ENCODE results near the gene OGA.
A peak's percentile ranks its signal among the peaks of the same experiment; 100 is the strongest.

OGA gene

DNA sequence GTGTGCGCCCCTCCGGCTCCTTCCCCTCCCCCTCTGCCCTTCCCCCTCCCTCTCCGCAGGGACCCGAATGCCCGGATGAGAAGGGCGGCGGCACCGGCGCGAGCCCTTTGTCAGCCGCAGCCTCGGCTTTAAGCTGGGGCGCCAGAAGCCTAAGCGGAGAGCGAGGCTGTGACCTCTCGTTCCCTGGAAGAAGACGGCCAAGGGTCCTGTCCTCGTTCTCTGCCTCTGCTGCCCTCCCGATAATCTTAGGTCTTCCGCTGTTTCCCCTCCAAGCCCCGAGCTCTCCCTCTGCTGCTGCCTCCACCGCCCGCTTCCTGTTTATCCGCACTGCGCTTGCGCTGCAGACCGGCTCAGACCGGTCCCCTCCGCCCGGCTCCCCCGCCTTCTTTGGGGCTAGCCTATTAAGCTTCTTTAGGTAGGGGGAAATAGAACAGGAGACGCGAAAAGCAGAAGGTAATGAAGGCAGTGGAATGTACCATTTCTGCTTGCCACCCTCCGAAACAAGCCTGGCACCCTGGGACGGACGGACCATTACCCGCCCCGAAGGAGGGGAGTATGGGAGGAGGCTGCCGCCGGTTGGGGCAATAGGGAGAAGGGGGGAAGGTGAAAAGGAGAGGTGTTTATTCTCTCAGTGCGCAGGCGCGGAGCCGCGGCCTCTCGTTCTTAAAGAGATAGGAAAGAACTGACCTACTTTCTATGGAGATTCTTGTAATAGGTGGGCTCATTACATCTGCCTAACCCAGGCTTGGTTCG, at the start of gene OGA:
Gene OGA (minus strand): TSS at position 326 of the 753 bp plus-strand sequence. CDS start 422 bp downstream, outside the sequence.
- DNase-seq = peak; percentile 99

DNA sequence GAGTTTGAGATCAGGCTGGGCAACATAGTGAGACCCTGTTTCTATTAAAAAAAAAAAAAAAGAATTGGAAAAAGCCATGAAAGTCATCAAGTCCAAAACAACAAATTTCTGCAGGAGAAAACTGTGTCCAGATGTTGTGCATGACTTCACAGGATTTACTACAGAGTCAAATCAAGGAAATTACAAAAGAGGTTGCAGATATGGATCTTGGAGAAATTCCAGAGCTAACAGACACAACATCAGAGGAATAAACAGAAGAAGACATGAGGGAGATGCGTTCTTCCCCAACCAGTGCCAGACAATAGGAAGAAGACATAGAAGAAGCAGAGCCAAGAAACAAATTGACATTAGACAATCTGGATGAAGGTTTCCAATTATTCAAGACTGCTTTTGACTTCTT, 49.7 kb upstream of the OGA start:
- no peak for DNase-seq

DNA sequence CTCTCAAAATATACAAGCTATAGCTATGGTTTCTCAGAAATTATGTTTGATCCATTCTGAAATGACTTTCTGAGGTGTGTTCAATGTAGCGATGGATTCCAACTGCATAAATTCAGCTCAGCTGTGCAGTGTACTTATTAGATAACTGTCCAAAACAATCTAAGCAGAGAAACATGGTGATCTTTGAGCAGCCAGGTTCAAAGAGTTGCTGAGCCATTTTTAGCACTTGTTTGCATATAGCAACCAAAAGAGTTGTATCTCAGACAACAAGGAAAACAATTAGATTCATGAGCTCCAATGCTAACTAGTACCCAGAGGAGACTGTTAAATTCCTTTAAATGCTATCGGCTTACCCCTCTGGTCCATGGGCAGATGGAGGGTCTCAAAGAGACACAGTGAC, 41.3 kb upstream of the OGA start:
- DNase-seq = no peak

DNA sequence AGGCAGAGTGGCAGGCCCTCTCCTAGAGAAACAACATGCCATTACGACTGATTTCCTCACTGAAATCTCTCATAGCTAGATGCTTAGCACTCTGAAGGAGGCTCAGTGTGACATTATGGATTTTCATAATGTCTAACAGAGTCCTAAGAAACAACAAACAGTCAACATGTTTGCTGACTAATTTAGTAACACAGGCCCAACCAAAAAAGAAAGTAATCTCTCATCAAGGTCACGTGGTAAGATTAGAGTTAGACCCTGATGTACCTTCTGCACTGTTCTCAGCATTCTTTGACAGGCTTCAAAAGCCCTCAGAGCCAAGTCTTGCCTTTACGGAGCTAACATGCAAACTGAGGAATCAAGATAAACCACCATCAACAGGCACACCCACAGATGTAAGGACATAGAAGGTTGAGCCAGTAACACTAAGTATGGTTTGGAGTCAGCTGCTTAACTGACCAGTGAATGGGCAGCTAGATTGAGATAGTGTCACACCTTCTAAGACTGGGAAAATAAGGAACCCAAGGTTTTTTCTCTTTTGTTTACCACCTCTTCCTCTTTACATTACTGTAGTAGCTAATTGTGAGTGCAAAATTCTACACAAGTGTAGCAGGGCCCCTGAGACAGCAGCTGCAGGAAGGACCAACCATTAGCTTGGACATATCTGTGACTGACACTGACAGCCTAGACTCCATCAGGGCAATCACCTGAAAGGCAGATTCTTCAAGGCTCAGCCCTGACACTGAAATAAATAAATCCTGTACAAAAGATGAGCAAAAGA, 40.7 kb upstream of the OGA start:
- no peak for DNase-seq

DNA sequence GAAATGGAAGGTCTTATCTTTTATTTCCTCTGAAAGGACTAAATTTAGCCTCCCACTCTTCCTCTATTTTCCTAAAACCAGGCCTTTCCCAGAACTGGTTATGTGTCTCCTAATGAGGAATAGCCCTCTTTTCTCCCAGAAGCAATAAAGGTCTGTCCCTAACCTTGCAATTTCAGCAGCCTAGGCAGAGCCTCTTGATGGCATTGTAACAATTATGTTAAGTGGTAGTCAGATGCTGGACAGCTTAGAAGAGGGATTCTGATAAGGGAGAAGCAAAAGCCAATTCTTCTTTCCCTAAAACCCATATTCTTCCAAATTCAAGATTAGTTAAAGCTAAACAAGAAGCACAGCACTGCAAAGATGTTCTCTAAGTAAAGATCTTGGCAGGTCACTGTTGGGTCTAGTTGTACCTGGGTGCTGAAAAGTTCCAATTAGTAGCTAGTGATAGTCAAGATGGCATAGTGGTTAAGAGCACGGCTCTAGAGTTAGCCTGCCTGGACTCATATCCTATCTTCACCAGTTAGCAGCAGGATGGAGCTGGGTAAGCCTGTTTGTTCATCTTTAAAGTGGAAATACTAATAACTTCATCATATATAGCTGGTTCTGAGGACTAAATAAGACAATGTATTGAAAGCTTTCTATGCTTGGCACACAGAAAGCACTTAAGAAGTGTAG, 39.7 kb upstream of the OGA start:
- no peak for DNase-seq

DNA sequence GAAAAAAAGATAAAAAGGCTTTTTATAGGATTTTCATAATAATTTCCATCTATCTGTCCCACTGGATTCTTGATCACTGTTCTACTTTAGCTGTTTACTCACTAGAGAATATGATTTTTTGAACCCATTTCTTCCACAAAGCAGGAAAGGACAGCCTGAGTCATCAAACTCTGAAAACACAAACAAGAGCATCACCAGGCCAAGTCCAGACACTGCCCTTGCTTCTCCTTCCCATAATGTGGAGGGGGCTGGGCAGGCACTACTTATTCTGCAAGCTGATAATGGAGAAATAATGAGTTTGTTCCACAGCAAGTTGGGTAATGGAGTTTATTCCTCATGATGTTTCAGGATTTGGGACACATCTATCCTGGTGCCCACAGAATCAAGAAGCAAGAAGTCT, 38.4 kb upstream of the OGA start:
- no peak for DNase-seq

DNA sequence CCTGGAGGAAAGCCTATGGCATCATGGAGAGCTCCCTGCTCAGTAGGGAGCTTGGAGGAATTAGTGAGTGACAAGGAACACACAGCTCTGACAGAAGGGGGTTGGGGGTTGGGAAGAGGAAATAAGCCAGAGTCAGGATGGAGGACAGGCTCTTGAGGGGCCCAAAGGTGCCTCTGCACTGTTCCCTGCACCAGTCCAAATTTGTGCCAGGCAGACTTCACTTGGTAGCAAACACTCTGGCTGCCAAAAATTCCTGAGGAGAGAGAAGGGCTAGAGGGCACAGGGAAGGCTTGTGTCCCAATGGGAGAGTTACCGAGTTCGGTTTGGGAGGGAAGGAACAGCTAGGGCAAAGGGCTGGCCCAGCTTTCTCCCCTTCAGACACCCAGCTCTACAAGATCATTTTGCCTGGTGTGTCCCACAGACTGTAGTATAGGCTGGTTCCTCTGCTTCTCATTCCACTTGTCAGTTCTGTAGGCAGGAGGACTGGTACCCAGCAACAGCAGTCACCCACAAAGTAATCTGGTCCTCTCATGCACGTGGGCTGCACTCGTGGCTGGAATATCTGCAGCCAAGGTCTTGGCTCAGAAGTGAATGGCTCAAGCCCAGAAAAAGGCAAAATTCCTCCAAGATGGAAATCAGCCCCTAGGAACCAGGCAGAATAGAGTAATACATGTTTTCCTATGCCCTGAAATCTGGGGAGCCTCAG, 33.3 kb upstream of the OGA start:
- DNase-seq = no peak

DNA sequence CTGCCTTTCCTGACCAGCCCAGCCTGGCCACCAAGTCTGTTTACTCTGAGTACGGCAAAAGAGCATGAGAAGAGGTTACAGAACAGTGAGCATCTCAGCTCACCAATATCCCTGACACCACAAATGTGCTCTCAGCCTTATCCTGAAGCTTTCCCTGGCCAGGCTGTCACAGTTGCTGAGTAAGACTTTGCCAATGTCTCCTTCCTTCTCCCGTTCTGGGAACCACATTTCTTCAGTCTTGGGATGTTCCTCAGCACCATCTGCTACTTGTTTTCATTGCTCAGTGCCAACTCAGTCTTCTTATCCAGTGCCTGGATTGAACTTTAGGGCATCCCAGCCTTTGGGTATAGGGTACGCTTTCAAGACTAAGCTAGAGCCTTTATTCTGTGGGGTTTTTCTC, 32.5 kb upstream of the OGA start:
- no peak for DNase-seq

DNA sequence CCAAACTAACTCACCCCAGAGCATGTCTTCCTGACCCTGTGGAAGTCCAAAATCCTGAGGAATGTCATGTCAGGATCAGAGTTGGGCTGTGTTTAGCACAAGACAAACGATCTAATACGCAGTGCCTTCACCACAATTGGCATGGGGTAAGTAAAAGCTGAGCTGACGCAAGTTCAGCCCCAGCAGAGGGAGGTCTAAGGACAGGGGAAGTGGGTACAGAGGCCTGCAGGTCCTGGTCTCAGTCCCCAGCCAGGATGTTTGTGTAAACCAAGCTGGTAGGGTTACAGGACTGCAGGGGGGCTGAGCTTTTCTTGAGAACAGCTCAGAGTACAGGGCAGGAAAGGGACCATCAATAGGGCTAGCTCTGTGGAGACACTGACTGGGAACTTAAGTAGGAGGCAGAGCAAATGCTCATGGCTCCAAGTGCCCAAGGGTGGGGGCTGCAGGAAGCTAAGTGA, 30.7 kb upstream of the OGA start:
- no peak for DNase-seq

DNA sequence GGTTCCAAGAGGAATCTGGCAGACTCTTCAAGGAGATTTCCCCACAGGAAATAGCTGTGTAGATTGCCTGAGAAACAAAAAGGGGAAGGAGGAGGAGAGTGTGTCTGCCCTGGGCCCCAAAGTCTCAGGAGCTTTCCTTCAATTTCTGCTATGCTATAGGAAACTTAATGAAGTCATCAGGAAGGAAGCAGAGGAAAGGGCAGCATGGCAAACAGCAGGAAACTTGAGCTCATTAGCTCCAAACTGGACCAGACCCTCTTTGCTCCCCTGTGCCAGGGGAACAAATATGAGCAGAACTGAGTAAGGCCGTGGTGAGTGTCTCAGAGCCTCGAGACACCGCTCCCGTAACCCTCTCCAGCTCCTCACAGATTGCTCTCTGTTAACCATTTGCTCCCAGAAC, 30.2 kb upstream of the OGA start:
- DNase-seq = no peak

DNA sequence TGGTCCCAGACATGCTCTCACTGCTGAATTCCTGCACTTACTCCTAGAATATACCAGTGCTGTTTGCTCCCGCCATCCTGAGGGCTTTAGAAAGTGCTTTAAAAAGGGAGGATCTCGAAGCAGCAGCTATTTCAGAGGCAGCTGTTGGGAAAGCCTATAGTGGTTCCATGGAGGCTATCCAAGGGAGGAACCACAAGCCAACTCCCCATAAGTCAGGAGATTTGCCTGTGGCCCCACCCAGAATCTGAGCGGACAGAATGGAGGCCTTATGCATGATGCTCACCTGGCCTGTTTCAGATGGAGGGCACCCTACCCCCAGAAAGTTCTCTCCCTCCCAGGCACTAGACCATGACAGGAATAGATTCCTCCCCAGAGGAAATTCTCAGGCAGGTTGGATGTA, 27.6 kb upstream of the OGA start:
- DNase-seq = no peak

DNA sequence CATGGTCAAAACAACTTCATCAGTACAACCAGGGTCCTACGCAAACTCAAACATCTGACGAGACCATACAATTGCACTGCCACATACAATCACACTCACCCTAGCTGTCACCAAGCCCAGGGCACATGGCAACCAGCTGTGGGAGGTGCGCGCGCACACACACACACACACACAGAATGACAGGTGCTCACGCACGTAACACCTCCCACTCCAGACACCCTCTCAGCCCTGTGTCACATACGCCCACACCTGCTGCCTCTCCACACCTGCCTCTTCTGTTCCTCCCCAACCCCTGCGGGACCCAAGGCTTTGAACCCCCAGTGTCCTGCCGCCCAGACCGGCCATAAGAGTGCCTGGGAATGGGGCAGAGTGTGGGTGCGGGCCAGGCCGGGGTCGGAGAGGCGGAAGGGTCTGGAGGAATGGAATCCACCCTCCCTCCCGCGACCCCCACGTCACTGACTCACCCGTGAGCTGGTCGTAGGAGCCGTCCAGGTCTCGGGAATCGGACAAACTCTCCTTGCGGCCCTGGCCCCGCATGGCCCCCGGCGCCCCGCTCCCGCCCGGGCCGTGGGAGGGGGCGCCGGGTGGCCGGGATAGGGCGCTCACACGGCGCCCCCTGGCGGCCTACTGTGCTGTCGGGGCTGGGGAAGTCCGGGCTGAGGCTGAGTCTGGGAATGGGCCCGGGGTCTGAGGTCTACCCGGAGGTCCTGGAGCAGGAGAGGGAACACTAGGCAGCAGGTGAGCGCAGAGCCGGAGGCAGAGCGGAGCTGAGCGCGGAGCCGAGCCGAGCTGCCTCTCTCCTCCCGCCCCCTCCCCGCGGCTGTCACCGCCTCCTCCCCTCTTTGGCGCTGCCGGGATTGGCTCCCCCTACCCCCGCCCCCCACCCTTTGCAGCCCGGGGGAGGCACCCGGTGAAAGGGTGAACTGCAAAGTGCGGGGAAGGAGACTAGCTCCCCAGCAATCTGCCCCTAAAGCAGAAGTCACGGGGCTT, 25.1 kb upstream of the OGA start, which contains the start of gene KCNIP2:
Gene KCNIP2 (minus strand): TSS at position 769 of the 990 bp plus-strand sequence. CDS start 232 bp downstream, at position 537.
- DNase-seq = peak; percentile 44

DNA sequence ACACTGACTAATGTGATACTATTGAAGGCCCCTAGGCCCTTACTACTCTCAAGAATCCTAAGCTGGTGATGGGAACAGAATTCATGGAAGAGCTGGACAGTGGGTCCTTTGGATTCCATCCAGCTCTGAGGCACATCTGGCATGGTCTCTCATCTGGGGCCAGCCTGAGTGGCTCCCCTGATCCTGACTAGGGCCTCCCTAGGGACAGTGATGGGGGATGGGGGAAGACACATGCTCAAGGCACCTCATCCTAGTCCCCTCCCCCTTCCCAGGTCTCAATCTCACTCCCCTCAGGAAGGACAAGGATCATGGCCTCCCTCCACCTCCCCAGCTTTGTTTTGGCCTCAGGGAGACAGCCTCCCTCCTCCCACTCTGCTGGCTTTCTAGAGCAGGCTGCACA, 23.6 kb upstream of the OGA start:
- no peak for DNase-seq

DNA sequence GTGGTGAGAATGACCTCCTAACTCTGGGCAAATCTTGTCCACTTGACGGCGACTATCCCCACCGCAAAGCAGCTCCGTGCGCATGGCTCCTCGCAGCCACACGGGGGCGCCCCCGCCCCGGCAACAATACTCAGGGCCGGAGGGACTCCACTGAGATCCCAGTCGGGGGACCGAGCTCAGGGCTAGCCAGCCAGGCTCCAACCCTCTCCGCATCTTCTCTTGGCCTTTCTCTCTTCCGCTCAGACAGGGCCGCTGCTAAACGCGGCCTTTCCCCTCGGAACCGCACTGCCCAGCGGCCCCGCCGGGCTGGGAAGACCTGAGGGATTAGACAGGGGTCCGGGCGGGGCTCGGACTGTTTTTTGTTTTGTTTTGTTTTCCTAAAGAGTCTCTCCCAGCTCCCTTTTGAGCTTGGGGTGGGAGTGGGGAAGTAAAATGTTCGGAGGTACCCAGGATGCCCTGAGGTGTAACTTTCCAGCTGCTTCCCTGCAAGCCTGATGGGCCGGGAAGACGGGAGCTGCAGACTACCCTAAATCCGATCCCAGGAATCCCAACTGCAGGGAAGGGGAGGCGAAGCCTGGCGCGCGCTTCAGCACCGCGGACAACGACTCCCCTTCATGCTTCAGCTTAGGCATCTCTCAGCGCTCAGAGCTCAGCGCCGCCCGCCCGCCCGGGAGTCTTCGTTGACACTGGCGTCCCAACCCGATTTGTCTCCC, 22.7 kb upstream of the OGA start:
- peak; percentile 78 for DNase-seq

DNA sequence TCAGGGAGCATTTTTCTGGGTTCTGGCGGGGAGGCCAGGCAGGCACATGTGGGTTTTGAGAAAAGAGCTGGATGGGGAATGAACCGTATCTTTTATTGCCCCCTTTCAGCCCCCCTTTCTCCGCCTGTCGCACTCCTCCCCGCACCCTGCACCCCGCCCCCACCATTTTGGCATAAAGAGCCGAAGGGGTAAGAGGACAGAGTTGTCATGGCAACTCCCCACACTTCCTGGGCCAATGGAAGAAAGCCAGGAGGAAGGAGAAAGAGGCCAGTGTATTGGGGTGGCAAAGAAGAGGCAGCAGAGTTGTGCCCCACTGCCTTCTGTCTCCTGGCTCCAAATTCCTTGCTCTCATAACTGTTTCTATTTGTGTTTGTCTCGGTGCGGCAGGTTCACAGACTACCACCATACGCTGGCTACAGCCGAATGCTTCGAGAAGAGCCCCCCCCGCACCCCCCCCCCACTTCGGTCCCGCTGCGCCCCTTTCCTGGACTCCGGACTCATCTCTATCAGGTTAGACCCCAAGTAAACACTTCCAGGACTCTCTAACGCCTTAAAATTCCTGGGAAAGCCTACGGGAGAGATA, 21.9 kb upstream of the OGA start:
- DNase-seq = no peak

DNA sequence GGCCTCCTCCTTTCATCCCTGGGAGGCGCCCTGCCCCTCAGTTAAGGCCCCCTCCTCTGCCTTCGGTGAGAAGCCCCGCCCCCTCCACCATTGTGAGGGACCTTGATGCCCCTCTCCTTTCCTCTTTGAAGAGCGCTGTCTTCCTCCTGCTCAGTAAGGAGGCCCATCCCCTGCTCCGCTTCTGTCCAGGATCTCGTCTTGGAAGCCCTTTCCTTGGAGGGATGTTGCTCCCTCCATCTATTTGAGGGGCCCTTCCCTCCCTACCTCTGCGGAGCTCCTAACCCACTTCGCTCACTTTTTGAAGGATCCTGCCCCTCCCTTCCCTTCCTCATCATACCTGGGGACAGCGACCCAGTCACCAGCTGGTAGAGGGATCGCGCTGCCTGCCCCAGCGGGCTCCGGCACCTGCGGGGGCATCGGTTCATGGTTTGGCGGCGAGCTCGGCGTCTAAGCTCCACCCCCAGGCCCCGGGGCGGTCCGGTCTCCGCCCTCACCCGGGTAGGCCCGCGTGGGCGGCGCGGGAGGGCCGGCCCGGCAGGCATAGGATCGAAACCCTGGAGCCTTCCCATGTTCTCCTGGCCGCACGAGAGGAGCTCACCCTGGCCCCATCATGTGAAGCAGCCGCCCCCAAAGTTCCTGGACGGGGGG, 21.3 kb upstream of the OGA start:
- DNase-seq = peak; percentile 50

DNA sequence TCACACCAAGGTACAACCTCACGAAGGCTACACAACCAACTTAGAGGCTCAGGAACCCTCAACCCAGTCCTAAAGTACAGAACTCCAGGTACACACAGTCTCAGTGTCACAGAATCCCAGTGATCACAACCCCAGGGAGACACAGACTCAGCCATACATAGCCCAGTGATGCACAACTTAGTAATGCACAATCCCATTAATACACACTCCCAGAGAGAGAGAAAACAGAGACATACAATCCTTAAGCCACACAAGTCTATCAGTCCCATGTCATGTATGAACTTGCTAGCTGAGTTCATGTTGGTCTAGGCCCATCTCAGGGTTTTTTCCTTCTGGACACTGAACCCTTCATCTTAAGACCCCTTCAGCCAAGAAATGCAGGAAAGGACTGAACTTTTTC, 20.8 kb upstream of the OGA start:
- no peak for DNase-seq

DNA sequence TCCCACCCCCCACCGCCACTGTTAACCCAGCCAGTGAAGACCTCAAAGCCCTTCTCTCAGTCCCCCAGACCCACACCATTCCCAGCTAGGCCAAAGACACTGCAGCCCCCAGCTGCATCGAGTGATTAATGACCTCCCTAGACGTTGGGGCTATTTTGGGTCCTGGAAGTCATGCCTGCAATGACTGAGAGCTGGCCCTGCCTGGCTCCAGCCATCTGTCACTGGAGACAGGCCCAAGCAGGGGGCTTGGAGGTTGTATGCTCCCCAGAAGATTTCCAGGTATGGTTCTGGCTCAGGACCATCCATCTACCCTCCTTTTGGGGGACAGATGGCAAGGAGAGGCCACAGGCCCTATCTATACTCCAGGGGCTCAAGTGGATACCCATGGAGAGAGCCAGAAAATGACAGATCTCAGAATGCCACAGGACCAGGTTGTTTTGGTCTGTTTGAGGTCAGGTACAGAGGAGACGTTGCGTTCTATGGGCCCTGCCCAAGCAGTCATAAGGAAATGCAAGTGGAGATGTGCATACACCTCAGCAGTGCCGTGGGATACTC, 20.2 kb upstream of the OGA start:
- no peak for DNase-seq

DNA sequence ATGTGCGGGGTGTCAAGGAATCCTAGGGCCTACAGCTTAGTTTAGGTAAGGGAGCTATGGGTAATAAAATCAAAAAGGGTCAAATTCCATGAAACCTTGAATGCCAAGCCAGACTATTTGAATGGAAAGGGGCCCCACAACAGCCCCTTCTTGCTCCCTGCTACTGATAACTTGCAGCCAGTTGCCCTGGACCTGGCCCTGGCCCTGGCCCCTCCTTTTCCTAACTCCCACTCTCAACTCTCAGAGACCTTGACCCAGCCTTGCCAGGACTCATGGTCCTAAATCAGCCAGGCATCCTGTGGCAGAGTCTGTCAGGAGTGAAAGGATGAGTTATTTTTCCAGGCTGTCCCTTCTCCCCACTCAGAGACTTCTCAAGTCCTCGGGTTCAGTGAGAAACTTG, 19.5 kb upstream of the OGA start:
- no peak for DNase-seq

DNA sequence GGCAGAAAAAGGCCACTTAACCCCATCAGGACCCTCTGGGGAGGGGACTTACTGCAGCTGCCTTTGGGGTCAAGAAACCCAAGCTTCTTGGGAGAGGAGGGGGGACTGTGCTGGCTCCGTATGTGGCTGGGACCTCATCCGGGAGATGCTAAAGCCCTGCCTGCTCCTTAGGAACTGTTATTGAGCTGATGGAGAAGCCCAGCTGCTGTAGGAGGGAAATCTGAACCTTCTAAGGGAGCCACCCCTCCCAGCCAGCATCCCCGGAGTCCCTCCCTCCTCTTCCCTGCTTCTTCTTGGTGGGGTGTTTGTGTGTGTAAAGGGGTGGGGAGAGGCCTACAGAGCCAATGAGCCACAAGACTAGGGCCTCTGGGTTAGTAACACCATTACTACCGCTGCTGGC, 17.1 kb upstream of the OGA start:
- no peak for DNase-seq

Data from stimulated activated CD4-positive, alpha-beta T cell treated with anti-CD3 and anti-CD28 coated beads, Interleukin-1b, Interleukin-23, amount 100 ng/mL, for 48 hours (primary cell).